SH-SY5Y (cell line): ENCODE data around the gene NOTUM.

Source experiments
- GATA2 ChIP-seq: IDR thresholded peaks from 2 replicates; pipeline ENCODE4 v1.6.1; 2011; ENCODE audit warnings: mild to moderate bottlenecking, low read depth, low read length
- GATA3 ChIP-seq: IDR thresholded peaks from 2 replicates; pipeline ENCODE4 v1.6.1; 2011; ENCODE audit warnings: low read depth, mild to moderate bottlenecking, low read length, moderate library complexity

NOTUM gene

DNA sequence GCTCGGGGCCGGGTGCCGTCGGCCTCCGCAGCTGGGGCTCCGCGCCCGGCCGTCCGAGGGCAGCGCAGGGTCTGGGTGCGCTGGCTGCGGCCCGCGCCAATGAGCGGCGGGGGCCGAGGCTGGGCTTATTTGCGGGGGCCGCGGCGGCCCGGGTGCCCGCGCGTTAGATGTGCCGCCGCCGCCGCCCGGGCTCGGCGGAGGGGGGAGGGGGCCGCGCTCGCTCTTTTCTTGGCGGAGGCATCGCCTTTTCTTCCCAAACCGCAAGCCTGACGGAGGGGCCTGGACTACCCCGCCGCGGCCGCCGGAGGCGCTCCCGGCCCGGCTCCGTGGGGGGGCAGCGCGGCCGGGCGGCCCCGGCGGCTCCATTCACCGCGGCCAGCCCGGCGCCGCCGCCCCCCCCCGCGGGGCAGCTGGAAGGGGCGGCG is at the start of gene NOTUM:
TSS of gene NOTUM (minus strand) at position 101 of the 425 bp plus-strand sequence. CDS start 278 bp downstream, outside the sequence.
- TF ChIP-seq GATA2 (no peak), GATA3 (no peak)

DNA sequence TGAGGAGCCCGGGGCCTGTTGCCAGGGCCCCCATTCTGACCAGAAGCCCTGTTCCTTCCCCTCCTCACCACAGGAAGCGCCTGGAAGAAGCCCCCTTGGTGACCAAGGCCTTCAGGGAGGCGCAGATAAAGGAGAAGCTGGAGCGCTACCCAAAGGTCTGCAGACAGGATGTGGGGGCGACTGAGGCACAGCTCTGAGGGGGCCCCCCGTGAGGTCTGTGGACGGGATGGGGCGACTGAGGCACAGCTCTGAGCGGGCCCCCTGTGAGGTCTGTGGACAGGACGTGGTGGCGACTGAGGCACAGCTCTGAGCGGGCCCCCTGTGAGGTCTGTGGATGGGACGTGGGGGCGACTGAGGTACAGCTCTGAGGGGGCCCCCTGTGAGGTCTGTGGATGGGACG is 48.4 kb upstream of the NOTUM start:
- no peak for TF ChIP-seq GATA2
- no peak for TF ChIP-seq GATA3

DNA sequence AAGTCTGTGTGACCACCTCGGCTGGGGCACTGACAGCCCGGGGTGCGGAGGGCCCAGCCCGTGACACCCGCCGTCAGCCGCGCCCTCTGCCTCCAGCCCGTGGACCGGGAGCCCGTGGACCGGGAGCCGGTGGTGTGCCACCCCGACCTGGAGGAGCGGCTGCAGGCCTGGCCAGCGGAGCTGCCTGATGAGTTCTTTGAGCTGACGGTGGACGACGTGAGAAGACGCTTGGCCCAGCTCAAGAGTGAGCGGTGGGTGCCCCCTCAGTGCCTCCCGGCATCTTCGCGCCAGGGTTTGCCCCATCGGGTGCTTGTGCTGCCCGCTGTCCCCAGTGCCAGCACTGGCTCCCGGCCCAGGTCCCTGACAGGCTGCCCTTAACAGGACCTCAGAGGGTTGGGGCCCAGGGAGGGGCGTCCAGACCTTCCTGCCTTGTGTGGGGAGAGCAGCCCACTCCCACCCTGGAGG is 48.0 kb upstream of the NOTUM start:
- TF ChIP-seq GATA3 (no peak), GATA2 (no peak)

DNA sequence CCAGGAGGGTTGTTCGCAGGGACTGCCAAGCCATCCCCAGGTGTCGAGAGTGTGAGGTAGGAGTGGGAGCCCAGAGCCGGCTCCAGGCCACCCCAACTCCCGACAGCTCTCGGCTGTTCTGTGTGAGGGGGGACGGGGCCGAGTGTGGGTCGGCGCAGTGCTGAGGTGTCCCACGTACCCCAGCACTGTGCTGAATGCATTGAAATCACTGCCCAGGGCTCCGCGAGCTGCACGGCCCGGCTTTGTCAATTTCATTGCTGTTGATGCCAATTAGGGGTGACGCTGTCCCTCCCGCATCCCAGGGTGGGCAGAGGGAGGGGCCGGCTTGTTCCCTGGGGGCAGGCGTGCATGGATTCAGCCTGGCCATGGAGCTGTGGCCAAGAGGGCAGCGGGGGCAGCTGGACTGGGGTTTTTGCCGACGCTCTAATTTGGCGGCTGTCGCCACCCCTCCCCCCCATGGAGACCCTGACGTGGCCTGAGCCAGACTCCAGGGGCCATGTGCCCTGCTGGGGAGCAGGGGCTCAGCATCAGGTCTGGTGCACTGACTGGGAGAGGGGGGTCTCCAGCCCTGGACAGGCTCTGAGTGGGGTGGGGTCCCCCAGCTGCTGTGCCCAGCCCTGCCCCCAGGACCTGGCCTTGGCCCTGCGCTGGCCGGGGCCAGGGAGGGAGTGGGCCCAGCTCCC is 47.4 kb upstream of the NOTUM start:
- TF ChIP-seq GATA3 = no peak
- no peak for TF ChIP-seq GATA2

DNA sequence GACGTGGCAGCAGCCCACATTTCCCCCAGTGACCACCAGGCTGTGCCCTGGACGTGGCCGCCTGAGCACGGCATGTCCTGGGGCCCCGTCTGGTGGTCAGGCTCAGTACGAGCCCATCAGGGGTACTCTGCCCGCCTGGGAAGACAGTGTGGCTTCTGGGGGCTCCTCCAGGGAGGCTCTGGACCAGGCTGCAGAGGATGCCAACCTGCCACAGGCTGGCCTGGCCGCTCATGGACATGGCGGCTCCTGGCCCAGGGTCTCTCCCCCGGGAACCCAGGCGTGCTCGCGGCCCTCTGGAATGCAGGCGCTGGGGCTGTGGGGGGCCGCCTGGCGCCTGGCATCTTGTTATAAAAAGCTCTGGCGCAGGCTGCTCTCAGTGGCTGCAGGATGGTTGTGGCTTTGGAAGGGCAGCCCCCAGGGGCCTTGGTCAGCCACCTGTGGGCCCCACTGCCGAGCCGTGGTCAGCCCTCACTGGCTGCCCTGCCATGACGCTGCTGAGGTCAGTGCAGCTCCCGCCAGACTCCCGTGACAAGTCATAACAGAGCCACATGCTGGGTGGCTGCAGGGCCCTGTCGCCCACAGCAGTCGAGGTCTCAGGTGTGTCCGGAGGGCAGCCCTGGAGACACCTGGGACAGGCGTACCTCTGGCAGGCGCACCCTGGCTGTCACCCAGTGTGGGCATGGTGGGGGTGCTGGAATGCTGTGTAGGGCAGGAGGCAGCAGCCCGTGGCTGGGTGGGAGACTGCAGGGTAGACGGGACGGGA is 46.7 kb upstream of the NOTUM start:
- TF ChIP-seq GATA2 = no peak
- no peak for TF ChIP-seq GATA3

DNA sequence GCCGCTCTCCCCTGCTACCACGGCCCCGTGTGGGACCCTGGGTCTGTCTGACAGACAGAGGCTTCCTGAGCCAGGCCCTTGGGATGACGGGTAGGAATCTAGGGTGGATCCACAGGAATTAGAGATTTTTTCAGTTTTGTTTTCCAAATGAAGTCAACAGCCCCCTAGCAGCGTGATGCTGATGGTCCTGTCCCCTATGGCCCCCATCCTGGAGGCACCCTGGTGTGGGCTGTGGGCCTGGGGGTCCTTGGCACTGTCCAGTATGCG is 46.2 kb upstream of the NOTUM start:
- TF ChIP-seq GATA3 = no peak
- no peak for TF ChIP-seq GATA2

DNA sequence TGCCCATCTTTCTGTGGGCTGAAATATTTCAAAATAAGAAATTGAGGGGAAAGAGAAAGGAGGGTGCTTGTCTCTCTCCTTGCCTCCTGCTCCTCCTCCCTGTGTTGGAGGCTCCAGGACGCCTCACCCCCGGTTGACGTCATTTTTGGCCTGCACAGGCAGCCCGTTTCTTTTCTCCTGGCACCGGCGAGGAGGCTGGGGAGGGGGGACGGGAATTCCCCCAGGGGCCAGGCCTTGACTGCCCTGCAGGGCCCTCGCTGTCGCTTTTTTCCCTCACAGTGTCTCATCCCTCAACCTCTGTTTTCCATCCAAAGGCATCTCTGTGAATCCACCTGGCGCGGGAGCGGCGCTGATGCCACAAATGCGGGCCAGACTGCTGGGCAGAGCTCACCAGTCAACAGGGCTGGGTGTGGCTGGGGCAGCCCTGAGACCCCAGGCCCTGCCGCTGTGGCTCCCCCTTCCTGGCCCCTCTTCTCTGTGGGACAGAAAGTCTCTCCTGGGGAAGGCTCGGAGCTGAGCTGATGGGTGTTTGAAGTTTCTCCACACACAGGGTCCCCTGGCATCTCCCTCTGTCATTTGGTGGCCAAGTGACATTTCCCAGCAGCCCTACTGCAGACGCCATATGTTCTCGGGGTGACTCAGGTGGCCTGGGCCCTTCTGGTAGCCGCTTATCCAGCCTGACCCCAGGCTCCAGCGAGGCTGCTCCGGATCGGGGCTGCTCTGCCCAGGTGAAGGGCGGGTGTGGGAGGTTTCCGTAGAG is 45.7 kb upstream of the NOTUM start:
- TF ChIP-seq GATA3 (no peak), GATA2 (no peak)

DNA sequence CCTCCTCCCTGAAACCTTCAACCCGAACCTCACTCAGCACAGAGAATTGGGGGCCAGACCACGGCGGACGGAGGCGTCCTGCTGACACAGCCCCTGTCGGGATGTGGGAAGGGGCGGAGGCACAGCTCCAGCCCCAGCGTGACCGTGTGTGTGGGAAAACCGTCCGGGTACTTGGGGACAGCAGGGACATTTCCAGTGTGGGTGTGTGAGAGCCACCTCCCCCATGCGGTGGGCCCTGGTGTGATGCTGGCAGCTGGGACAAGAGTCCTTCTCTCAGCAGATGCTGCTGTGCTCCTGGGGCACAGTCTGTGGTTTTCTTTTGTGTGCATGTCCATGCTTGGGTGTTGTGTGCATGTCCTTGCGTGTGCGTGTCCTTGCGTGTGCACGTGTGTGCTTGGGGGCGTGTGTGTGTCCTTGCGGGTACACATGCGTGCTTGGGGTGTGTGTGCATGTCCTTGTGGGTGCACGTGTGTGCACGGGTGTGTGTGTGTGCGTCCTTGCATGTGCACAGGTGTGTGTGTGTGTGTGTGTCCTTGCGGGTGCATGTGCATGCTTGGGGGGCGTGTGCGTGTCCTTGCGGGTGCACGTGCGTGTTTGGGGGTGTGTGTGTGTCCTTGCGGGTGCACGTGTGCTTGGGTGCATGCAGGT is 44.8 kb upstream of the NOTUM start:
- no peak for TF ChIP-seq GATA3
- TF ChIP-seq GATA2 = no peak

DNA sequence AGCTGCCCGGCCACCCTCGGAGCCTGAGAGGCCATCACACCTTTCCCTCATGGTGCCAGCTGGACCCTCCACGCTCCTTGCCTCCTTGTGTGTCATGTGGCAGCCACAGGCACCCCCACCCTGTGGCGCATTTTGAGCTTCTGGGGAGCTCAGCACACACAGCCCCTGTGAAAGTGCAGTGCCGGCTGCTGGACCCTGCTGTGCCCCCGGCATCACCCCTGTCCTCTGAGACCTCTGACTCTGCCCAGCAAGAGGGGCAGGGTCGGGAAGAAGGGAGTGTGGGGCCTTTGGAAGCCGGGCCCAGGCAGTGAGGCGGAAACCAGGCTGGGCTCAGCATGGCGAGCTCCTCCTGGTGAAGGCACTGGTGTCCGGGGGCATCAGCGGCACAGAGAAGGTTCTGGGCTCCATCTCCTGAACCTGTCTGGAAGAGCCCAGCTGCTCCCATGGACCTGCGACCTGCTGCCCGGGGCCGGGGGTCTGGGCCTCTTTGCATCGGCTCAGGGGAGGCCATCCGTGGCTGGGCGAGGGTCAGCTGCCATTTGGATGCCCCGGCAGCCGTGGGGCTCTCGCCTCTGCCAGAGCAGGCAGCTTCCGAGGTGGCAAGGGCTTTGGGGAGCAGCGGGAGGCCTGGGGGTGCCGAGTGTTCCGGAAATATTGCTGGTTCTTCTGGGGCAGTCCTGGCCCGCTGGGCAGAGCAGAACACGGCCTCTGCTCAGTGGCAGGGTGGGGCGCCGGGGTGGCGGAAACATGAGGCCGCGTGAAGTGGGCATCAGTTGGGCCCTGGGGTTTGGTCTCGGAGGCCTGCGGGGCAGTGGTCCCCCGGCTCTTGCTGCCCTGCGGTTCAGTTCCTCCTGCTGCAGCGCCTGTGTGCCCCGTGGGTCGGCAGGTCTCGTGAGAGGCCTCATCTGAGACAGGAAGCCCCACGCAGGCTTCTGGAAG is 43.8 kb upstream of the NOTUM start:
- TF ChIP-seq GATA2 (no peak), GATA3 (no peak)

DNA sequence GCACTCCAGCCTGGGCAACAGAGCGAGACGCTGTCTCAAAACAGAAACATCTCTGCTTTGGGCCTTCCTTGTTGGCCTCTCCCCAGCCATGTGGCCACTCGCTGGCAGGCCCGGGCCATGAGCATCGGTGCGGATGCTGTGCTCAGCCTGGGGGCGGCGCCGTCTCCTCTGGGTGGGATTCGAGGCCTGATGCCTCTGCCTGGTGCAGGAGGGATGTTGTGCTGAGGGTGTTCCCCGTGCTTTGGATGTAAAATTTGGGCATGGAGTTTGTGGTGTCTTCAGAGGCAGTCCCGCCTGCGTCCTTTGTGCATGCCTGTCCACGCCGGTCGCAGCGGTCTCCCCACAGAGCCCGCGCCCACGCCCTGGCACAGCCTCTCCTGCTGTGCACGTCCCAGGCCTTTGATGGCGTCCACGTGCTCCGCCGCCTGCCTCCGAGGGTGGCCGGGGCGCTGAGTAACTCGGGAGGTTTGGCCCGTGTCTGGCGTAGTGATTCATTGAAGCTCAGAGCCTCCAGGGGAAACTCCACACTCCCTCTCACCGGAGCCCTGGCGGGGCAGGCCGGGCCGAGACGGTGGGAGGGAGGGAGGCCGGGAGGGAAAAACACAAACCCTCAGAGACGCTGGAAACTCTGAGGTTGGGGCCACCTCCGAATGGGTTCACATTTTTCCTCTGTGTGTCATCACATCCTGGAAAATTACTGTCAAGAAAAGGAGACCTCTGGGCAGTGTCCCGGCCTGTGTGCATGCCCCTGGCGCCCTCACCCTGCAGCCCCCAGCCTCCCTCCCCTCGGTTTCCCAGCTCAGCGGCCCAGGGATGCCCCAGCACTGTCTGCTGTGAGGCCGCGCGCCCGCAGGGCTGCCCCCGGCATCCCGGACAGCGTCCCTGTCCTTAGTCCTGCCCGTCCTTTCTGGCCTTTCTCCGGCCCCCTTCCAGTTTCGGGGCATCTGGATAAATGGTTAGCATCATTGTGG is 42.7 kb upstream of the NOTUM start:
- TF ChIP-seq GATA2 (no peak), GATA3 (no peak)

DNA sequence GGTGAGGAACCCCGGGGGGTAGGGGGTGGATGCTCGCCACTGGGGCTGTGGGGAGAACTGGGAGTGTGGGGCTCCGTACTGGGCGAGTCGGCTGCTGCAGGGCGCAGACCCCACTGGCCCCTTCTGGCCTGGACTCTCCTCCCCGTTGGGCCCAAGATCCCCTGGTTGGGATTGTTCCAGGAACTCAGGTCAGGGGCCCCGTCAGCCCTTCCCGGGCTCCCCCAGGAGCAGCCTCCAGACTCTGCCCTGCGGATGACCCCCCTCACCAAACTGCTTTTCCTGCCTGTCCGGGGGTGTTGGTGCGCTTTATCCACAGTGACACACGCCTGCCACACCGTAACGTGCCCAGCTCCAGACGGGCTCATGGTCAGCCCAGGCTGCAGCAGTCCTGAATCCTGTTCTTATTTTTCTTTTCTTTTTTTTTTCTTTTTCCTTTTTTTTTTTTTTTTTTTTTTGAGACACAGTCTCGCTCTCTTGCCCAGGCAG is 40.6 kb upstream of the NOTUM start:
- TF ChIP-seq GATA3 = no peak
- TF ChIP-seq GATA2 = no peak
